GM18526 (cell line): ENCODE data around the gene GALNT18.

Experiments
- POLR2A ChIP-seq: IDR thresholded peaks from 3 replicates; pipeline ENCODE4 v1.6.1; 2011; ENCODE audit not compliant: insufficient read length; ENCODE audit errors: extremely low read depth

GALNT18 gene

DNA sequence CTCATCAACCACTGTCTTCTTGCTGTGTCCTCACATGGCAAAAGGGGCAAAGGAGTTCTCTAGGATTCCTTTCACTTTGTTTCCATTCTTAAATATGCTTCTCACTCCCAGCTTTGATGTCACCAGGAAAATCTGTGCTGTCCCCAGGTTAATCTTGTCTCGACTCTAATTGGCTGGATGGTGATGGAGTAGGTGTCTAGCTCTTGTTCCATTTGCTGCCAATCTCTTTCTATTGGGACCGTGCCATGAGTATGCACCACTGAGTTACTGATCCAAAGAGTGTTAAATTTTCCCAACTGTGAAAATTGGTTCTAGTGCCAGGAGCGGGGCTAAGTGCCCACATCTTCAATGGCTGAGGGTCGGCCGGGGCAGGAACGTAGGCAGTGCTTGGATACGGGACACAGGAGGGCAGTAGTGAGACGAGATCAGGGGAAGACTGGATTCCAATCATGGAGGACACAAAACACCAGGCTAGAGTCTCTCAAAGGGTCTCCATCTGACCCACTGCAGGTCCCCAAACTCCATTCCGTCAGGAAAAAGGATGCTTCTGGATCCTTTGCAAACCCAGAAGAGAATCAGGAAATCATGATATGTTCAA lies 221.1 kb downstream of the GALNT18 start:
- TF ChIP-seq POLR2A = no peak

DNA sequence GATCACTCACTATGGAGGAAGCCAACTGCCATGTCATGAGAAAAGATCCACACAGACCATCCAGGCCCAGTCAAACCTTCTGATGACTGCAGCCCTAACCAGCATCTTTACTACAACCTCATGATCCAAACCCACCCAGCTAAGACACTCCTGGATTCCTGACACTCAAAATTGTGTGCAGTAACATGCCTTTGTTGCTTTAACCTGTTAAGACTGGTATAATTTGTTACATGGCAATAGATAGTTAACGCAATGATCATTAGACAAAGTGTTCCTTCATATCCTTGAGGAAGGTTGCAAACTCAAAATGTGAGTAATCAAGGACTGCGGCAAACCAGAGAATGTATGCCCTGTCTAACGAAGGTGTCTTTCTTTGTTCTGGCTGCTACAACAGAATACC lies 221.7 kb downstream of the GALNT18 start:
- TF ChIP-seq POLR2A = no peak

DNA sequence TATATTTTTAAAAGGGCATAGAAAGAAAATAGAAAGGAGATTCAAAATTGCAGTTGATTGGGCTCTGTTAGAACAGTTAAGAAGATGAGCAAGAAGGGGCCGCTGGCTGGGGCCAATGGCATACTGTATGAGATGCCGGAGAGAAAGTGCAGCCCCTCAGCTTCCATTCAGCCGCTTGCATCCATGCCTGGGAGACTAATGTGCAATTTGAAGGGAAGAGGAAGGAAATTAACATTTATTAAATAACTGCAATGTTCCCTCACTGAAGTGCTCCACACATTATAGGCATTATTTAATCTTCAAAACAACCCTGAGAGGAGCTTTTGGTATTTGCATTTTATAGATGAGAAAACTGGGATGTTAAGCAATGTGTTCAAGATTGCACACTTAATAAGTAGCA lies 224.0 kb downstream of the GALNT18 start:
- TF ChIP-seq POLR2A = no peak

- TF ChIP-seq POLR2A = no peak
These were observed 224.8 kb downstream of the GALNT18 start for GRCh38 chr11:11397036-11397415.

DNA sequence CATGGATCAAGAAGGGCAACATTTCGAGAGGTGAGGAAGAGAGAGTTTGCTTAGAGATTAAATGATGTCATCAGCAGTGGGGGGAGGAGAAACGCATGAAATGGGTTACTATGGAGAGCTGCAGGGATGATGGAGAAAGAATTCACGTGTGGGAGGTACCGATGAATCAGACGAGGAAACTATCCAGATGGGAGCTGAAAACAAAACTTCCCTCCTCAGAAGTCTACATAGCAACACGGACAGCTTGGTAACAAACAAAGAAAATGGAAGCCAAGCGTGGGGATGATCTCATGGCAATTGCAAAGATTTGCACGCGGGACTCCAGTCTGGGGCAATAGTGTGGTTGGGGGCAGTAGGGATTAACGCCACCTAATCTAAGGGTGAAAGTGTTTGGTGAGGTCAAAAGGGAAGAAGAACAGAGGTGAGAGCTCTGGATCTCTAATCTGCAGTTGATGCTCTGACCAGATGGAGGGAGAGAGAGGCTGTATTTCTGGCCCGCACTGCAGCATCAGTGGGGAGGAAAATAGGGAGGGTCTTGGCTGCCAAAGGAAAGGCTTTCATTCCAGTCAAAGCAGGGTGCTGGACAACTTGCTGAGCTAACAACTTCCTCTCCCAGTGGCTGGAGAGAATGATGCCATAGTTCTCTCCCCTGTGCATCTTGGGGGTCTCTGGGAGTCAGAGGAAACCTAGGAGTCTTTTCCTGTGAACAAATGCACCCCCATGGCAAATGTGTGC lies 225.3 kb downstream of the GALNT18 start:
- no peak for TF ChIP-seq POLR2A

GRCh38 chr11:11395126-11395525 lies 226.7 kb downstream of the GALNT18 start:
- no peak for TF ChIP-seq POLR2A

- no peak for TF ChIP-seq POLR2A
These were observed 227.6 kb downstream of the GALNT18 start for GRCh38 chr11:11394241-11394640.

DNA sequence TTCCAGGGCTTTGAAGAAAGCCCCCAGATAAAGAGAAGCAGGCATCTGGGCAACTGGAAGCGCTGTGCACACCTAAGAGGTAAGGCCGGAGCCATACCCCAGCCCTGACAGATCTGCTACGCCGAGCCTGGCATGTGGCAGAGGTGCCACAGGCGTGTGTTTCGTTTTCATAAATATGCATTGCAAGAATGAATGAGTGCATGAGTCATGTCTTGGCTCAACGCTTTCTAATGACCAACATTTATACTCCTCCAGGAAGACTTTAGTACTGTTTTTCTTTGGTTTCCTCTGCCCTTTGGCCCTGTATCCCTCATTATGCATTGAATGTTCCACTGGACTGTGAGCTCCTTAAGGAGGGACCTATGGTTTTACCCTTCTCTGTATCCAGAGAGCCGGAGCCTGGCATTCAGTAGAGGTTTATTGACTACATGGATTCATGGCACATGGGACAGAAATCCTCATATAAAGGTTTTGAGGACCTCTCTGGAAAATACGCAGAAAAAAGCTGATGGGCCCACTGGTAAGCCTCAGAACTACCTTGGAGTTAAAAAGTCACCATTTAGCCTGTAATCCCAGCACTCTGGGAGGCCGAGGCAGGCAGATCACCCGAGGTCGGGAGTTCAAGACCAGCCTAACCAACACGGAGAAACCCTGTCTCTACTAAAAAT lies 229.9 kb downstream of the GALNT18 start:
- no peak for TF ChIP-seq POLR2A

DNA sequence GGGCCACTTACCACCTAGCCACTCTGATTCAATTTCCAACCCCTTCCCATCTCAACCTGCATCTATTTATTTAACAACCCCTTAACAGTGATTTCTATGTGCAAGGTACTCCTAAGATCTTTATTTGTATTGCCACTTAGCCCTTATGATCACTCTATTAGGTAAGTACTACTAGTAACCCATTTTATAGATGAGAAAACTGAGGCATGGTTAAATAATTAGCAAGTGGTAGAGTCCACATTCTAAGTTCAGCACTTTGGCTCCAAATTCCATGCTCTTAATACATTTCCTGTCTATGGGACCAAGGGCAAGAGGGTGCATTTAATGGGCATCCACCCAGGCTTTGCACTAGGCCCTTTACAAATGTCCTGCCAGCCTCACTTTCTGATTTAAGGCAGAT lies 230.6 kb downstream of the GALNT18 start:
- no peak for TF ChIP-seq POLR2A

DNA sequence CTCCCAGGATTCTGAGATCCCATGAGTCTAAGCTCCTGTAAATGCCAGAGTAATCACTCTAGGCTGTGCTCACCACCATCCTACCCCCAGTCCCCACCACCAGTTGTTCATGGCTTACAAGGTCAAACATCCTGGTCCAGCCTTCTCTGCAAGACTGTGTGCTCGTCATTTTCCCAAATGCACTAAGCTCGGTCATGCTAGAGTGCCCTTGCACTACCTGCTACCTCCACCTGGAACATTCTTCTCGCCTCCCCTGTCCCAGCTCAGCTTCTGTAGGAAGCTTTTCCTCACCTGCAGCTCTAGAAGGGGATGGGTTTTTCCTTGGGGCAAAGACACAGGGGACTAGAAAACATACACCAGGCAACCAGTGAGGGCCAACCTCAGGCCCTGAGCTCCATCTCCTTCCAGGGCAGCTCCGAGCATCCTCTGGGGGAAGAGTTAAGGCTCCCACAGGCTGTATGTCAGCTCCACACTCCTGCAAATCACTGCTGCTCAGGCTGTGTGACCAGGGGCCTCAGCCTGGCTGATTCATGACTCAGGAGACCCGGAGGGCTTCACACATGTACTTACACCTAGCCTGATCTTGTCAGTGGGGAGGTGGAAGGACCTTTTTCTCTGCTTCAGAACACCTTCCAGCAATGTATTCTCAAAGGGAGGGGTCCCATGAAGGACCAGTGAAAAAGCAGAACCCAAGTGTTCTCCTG lies 231.6 kb downstream of the GALNT18 start:
- no peak for TF ChIP-seq POLR2A

DNA sequence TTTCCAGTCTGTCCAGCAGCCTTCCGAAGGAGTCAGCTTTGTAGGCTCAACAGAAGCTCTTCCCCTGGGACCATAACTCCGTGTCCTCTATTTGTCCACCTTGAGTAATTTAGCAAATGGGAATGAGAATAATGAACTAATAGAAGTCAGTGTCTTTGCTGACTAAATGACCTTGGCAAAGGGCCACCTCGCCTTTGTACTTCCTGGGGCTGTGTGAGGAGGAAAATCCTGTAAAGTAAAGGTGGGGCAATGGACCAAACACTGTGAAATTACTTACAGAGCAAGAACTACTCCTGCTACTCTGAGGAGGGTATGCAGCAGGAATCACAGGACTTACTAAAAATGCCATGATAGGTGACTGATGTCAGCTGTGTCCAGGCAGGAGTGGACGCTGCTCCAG lies 232.6 kb downstream of the GALNT18 start:
- no peak for TF ChIP-seq POLR2A

- TF ChIP-seq POLR2A = no peak
These were observed 234.0 kb downstream of the GALNT18 start for GRCh38 chr11:11387622-11388305.

GRCh38 chr11:11387207-11387606 lies 234.6 kb downstream of the GALNT18 start:
- no peak for TF ChIP-seq POLR2A

GRCh38 chr11:11384829-11385228 lies 237.0 kb downstream of the GALNT18 start:
- TF ChIP-seq POLR2A = no peak

- no peak for TF ChIP-seq POLR2A
These were observed 237.8 kb downstream of the GALNT18 start for GRCh38 chr11:11383995-11384394.

DNA sequence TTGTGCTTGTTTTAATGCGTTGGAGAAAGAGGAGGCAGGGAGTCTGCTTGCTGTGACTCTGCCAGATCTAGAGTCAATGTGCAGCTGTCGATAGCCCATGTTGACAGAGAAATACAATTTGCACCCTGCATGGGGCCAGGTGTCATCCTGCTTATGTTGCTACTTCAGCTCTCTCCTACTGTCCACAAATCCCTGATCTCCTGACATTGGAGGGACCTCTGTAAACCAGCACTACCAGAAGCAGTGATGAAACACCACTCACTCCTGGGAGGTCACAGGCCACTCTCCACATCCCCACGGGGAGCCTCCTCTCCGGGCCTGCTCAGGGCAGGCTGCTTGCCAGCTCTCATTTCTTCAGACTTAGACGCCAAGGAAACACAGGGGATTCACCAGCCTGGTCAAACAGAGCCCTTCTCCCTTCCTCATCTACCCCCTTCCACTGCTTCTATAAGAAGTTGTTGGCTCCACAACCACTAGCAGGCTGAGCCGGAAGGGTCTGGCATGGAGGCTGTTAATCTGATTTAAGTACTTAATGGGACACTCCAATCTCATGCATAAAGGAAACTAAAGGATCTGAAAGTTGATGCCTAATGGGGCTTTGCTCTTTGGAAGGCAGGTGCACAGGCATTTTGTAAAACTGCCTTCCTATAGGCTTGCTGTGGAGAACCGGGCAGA lies 238.8 kb downstream of the GALNT18 start:
- TF ChIP-seq POLR2A = no peak
